Adrenal gland (tissue), 12 donors: Measurements from ENCODE around the gene NDUFB6. TPM values are rescaled to one million over a fixed set of nuclear protein-coding genes. Genes with fewer than 3 reads are reported as not detected.

Experiments used
- DNase-seq, 7 donors: peaks; one replicate each; pipeline ENCODE4 v3.0.0-alpha.2; 2019 to 2020
- H3K27ac ChIP-seq, 5 donors: fragments of 200-600 bp; sonication (generic) in 4 of 5; 1 replicate in 3 of 5; 2 replicates in 2 of 5; pipeline versions ENCODE4 v1.5.1 to v1.8.0; 2016 to 2020; ENCODE audit warnings: mild to moderate bottlenecking in 1 of 5
- H3K27me3 ChIP-seq: fragments of 200-600 bp; 2 replicates; pipeline ENCODE4 v1.8.0; 2021
- H3K36me3 ChIP-seq, 2 donors: fragments of 200-600 bp; replicated peaks in 1 of 2; 1 replicate in 1 of 2; 2 replicates in 1 of 2; pipeline versions ENCODE4 v1.5.1 to v1.8.0; 2018 to 2022
- H3K4me1 ChIP-seq, 2 donors: fragments of 200-600 bp; replicated peaks in 1 of 2; 1 replicate in 1 of 2; 2 replicates in 1 of 2; pipeline versions ENCODE4 v1.5.1 to v1.8.0; 2018 to 2021
- H3K4me3 ChIP-seq, 4 donors: fragments of 200-600 bp; sonication (generic) in 3 of 4; one replicate each; pipeline ENCODE4 v1.5.1; 2016 to 2018
- H3K9me3 ChIP-seq, 3 donors: fragments of 200-600 bp; sonication (generic) in 1 of 3; replicated peaks in 1 of 3; 1 replicate in 2 of 3; 2 replicates in 1 of 3; pipeline versions ENCODE4 v1.5.1 to v1.8.0; 2016 to 2021
- CTCF ChIP-seq, 6 experiments: fragments of 450-650 bp in 4 of 6; fragments of 200-600 bp in 2 of 6; sonication (generic) in 1 of 6; IDR thresholded peaks; 1 replicate in 5 of 6; 2 replicates in 1 of 6; pipeline versions ENCODE4 v1.5.1 to v1.8.0; 2016 to 2021; ENCODE audit warnings: antibody characterized with exemption in 6 of 6, mild to moderate bottlenecking in 2 of 6, moderate library complexity in 1 of 6
- POLR2A ChIP-seq, 2 donors: fragments of 450-650 bp; IDR thresholded peaks; one replicate each; pipeline ENCODE4 v1.6.1; 2017; ENCODE audit warnings: antibody characterized with exemption in 2 of 2, mild to moderate bottlenecking in 2 of 2, moderate library complexity in 1 of 2
- WGBS, 4 donors: extraction: QIAGEN DNeasy Blood & Tissue Kit in 2 of 4; methylation state at CpG; one replicate each; pipeline versions ENCODE4 v1.1.5 to v1.1.7; 2013 to 2017; 5-methylcytosine and 5-hydroxymethylcytosine counted together
- intact Hi-C, 2 donors: fragments of 100-400 bp; cut with DNase I; formaldehyde crosslinking; loops; one replicate each; pipeline versions ENCODE4 v1.14.1 to v1.15.0; 2022 to 2023
- polyA plus RNA-seq, 3 donors: library from polyadenylated mRNA; stranded (reverse); fragments of 200-250 nt in 2 of 3; fragments of 350-450 nt in 1 of 3; fragmentation: Illumina TruSeq in 1 of 3; extraction: RNeasy Lipid Tissue Mini Kit (QIAGEN cat#74804) in 1 of 3; gene quantifications; one replicate each; pipeline ENCODE4 v1.2.3, GENCODE V29; 2013 to 2014
- total RNA-seq, 9 donors: library from RNA; depleted of rRNA in 4 of 9; stranded (reverse); fragments of >200 nt in 4 of 9; fragments of 120-200 nt in 1 of 9; fragmentation: NEBNext Ultra II Directional in 1 of 9; extraction: Animal tissue kit (Norgen Biotek cat#: 25700) in 1 of 9; gene quantifications; one replicate each; pipeline versions ENCODE4 v1.1.0 to v1.2.4, GENCODE V29; 2013 to 2023
- donor health status: healthy with polysubstance abuse.
- donor health status: Bipolar disorder and iron deficiency.
- donor health status: DM: yes; HTN: yes; CAD: no.
- donor health status: DM: no; HTN: no; CAD: no.
- donor health status: DM: no; HTN: no; CAD: no.
- donor health status: DM: yes; HTN: yes; CAD: no.

Gene NDUFB6
- total and polyA plus RNA-seq, 12 donors = 23.2 to 76.9 (median 49.6) TPM

- H3K9me3 ChIP-seq = no peaks in the 10 kb centered on the region
- H3K4me3 ChIP-seq = no peak overlapping the region
- intact Hi-C loops = no loop called here
- no peak for TF ChIP-seq CTCF (IDR thresholded peaks at IDR 0.05)
- TF ChIP-seq POLR2A (IDR thresholded peaks at IDR 0.05) = no peak
- H3K27me3 ChIP-seq = no peaks in the 10 kb centered on the region
- peaks cover 5 to 20% of the 10 kb centered on the region in 2 donors for H3K4me1 ChIP-seq
- 41 to 92% (median 90%) methylated on average over 1 of the region's 1 CpG for WGBS, 4 donors
- H3K27ac ChIP-seq = no peak overlapping the region
- DNase-seq = no peak
- no peaks in the 10 kb centered on the region for H3K36me3 ChIP-seq
These were observed 49.0 kb downstream of the NDUFB6 start for GRCh38 chr9:32523910-32524309.

- WGBS, 4 donors = 85 to 98% (median 92%) methylated on average over 1 of the region's 1 CpG
- no peak for DNase-seq
- TF ChIP-seq CTCF (IDR thresholded peaks at IDR 0.05) (no peak), POLR2A (IDR thresholded peaks at IDR 0.05) (no peak)
- H3K4me3 ChIP-seq = no peak overlapping the region
- H3K27me3 ChIP-seq = no peaks in the 10 kb centered on the region
- H3K4me1 ChIP-seq = peaks cover 0 to under 1% of the 10 kb centered on the region in 2 donors
- intact Hi-C loops = no loop called here
- H3K36me3 ChIP-seq = no peaks in the 10 kb centered on the region
- H3K9me3 ChIP-seq = no peaks in the 10 kb centered on the region
- no peak overlapping the region for H3K27ac ChIP-seq
These were observed 54.7 kb downstream of the NDUFB6 start for GRCh38 chr9:32518276-32518675.

GRCh38 chr9:32516241-32516640 lies 56.7 kb downstream of the NDUFB6 start:
- Histone ChIP-seq H3K36me3 (no peaks in the 10 kb centered on the region), H3K4me1 (no peaks in the 10 kb centered on the region), H3K27me3 (no peaks in the 10 kb centered on the region), H3K9me3 (no peaks in the 10 kb centered on the region), H3K27ac (no peak overlapping the region), H3K4me3 (no peak overlapping the region)
- DNase-seq = no peak
- intact Hi-C loops = no loop called here
- TF ChIP-seq CTCF (IDR thresholded peaks at IDR 0.05) (no peak), POLR2A (IDR thresholded peaks at IDR 0.05) (no peak)

GRCh38 chr9:32508728-32509127 lies 64.2 kb downstream of the NDUFB6 start:
- Histone ChIP-seq H3K4me3 (no peak overlapping the region), H3K9me3 (no peaks in the 10 kb centered on the region), H3K4me1 (no peaks in the 10 kb centered on the region), H3K27me3 (no peaks in the 10 kb centered on the region), H3K36me3 (no peaks in the 10 kb centered on the region), H3K27ac (no peak overlapping the region)
- intact Hi-C loops = no loop called here
- TF ChIP-seq POLR2A (IDR thresholded peaks at IDR 0.05) = no peak
- no peak for DNase-seq
- WGBS, 4 donors = 100% methylated on average over 1 of the region's 1 CpG

- no peak for TF ChIP-seq POLR2A (IDR thresholded peaks at IDR 0.05)
- no peak for TF ChIP-seq CTCF (IDR thresholded peaks at IDR 0.05)
- H3K36me3 ChIP-seq = no peaks in the 10 kb centered on the region
- H3K27ac ChIP-seq = no peak overlapping the region
- 69 to 94% (median 90%) methylated on average over 3 of the region's 3 CpGs for WGBS, 4 donors
- H3K9me3 ChIP-seq = no peaks in the 10 kb centered on the region
- intact Hi-C loops = no loop called here
- no peaks in the 10 kb centered on the region for H3K27me3 ChIP-seq
- H3K4me3 ChIP-seq = no peak overlapping the region
- no peak for DNase-seq
- H3K4me1 ChIP-seq = no peaks in the 10 kb centered on the region
These were observed 70.0 kb downstream of the NDUFB6 start for GRCh38 chr9:32503008-32503407.

Other genes starting within 250 kb of the NDUFB6 start
- 100 to 1,000 TPM in 5 of 9 donors, 10 to 100 TPM in 4; 71.3 to 130 (median 103) TPM for gene ACO1, start 188.5 kb downstream of the NDUFB6 start, total RNA-seq
- gene ACO1, start 188.5 kb downstream of the NDUFB6 start, polyA plus RNA-seq = 100 to 1,000 TPM in 1 of 3 donors, 10 to 100 TPM in 2; 11.3 to 113 (median 26.0) TPM
- gene RIGI, start 47.0 kb downstream of the NDUFB6 start, total RNA-seq = 10 to 100 TPM in 3 of 9 donors, 1 to 10 TPM in 6; 6.3 to 13.2 (median 8.1) TPM
- 10 to 100 TPM in 1 of 3 donors, 1 to 10 TPM in 2; 4.4 to 10.9 (median 4.8) TPM for gene RIGI, start 47.0 kb downstream of the NDUFB6 start, polyA plus RNA-seq
- 10 to 100 TPM in 6 of 9 donors, 1 to 10 TPM in 3; 2.6 to 34.3 (median 18.8) TPM for gene SMIM27, start 20.8 kb downstream of the NDUFB6 start, total RNA-seq
- gene SMIM27, start 20.8 kb downstream of the NDUFB6 start, polyA plus RNA-seq = 10 to 100 TPM; 16.4 to 17.4 (median 17.2) TPM
- 10 to 100 TPM; 12.5 to 25.3 (median 16.5) TPM for gene TOPORS, start 20.6 kb downstream of the NDUFB6 start, total RNA-seq
- gene TOPORS, start 20.6 kb downstream of the NDUFB6 start, polyA plus RNA-seq = 10 to 100 TPM in 1 of 3 donors, 1 to 10 TPM in 2; 7.6 to 24.7 (median 9.8) TPM
- not detected for gene TAF1L, start 62.5 kb upstream of the NDUFB6 start, total RNA-seq
- under 1 TPM in 1 of 3 donors, not detected in 2; 0.04 TPM for gene TAF1L, start 62.5 kb upstream of the NDUFB6 start, polyA plus RNA-seq
- gene TMEM215, start 210.4 kb upstream of the NDUFB6 start, total RNA-seq = under 1 TPM in 1 of 9 donors, not detected in 8; under 0.01 TPM
- gene TMEM215, start 210.4 kb upstream of the NDUFB6 start, polyA plus RNA-seq = under 1 TPM in 1 of 3 donors, not detected in 2; 0.03 TPM